Measurements from ENCODE around the gene BMP10.
"Not testable (repeated sequence)": the region's sequence is repeated elsewhere in the genome, so short reads cannot be mapped to it uniquely, and the experiment has no call there.

Gene BMP10

GRCh38 chr2:68900496-68901198 lies 29.4 kb upstream of the BMP10 start:
- POLR2A ChIA-PET: no interaction called here
- Histone ChIP-seq H3K4me3 (ENCODE audit: control insufficient read depth in 1 of 7, extremely low read depth in 1 of 7, insufficient read depth in 4 of 7, low read depth in 2 of 7, low read length in 6 of 7) (no peak overlapping the region), H3K27me3 (replicated peaks in 2 of 5; ENCODE audit: control insufficient read depth in 4 of 5, insufficient read depth in 5 of 5, low read length in 4 of 5) (no peaks in the 10 kb centered on the region), H3K27ac (ENCODE audit: insufficient read depth in 1 of 2, low read depth in 1 of 2, low read length in 2 of 2, poor library complexity in 1 of 2, severe bottlenecking in 2 of 2) (no peak overlapping the region), H3K36me3 (ENCODE audit: control insufficient read depth in 4 of 4, insufficient read depth in 4 of 4, low read length in 3 of 4) (no peaks in the 10 kb centered on the region), H3K4me1 (ENCODE audit: control extremely low read depth in 1 of 4, control insufficient read depth in 4 of 4, insufficient read depth in 4 of 4, low read length in 3 of 4) (no peaks in the 10 kb centered on the region), H3K9me3 (ENCODE audit: control extremely low read depth in 1 of 5, control insufficient read depth in 4 of 5, insufficient read depth in 2 of 5, low read depth in 1 of 5, low read length in 4 of 5) (peaks cover 0 to 13% (median 2%) of the 10 kb centered on the region in 5 experiments)
- DNase-seq: no peak
- WGBS (ENCODE audit: insufficient coverage): 98% methylated on average over 4 of the region's 5 CpGs
- CTCF ChIA-PET: no interaction called here

- H3K4me3 ChIP-seq (ENCODE audit: control insufficient read depth in 1 of 7, extremely low read depth in 1 of 7, insufficient read depth in 4 of 7, low read depth in 2 of 7, low read length in 6 of 7); H3K27ac ChIP-seq (ENCODE audit: insufficient read depth in 1 of 2, low read depth in 1 of 2, low read length in 2 of 2, poor library complexity in 1 of 2, severe bottlenecking in 2 of 2); H3K4me1 ChIP-seq (ENCODE audit: control extremely low read depth in 1 of 4, control insufficient read depth in 4 of 4, insufficient read depth in 4 of 4, low read length in 3 of 4); POLR2A ChIA-PET; DNase-seq; H3K9me3 ChIP-seq (ENCODE audit: control extremely low read depth in 1 of 5, control insufficient read depth in 4 of 5, insufficient read depth in 2 of 5, low read depth in 1 of 5, low read length in 4 of 5); H3K27me3 ChIP-seq (replicated peaks in 2 of 5; ENCODE audit: control insufficient read depth in 4 of 5, insufficient read depth in 5 of 5, low read length in 4 of 5); H3K36me3 ChIP-seq (ENCODE audit: control insufficient read depth in 4 of 4, insufficient read depth in 4 of 4, low read length in 3 of 4): not testable (repeated sequence)
- CTCF ChIA-PET: interaction anchor here (0.9 to 2.9 kb wide), 2 partner anchors 12 to 66 kb away, joined by 3 to 9 read pairs; no protein-coding TSS in a partner anchor
- WGBS (ENCODE audit: insufficient coverage): 100% methylated on average over 2 of the region's 6 CpGs
Observed at GRCh38 chr2:68895981-68896380, 24.8 kb upstream of the BMP10 start.

GRCh38 chr2:68889500-68889899 lies 18.3 kb upstream of the BMP10 start:
- Histone ChIP-seq H3K36me3 (ENCODE audit: control insufficient read depth in 4 of 4, insufficient read depth in 4 of 4, low read length in 3 of 4) (no peaks in the 10 kb centered on the region), H3K4me3 (ENCODE audit: control insufficient read depth in 1 of 7, extremely low read depth in 1 of 7, insufficient read depth in 4 of 7, low read depth in 2 of 7, low read length in 6 of 7) (no peak overlapping the region), H3K4me1 (ENCODE audit: control extremely low read depth in 1 of 4, control insufficient read depth in 4 of 4, insufficient read depth in 4 of 4, low read length in 3 of 4) (no peaks in the 10 kb centered on the region), H3K27ac (ENCODE audit: insufficient read depth in 1 of 2, low read depth in 1 of 2, low read length in 2 of 2, poor library complexity in 1 of 2, severe bottlenecking in 2 of 2) (no peak overlapping the region), H3K27me3 (replicated peaks in 2 of 5; ENCODE audit: control insufficient read depth in 4 of 5, insufficient read depth in 5 of 5, low read length in 4 of 5) (no peaks in the 10 kb centered on the region), H3K9me3 (ENCODE audit: control extremely low read depth in 1 of 5, control insufficient read depth in 4 of 5, insufficient read depth in 2 of 5, low read depth in 1 of 5, low read length in 4 of 5) (no peaks in the 10 kb centered on the region)
- POLR2A ChIA-PET: interaction anchor here (1.0 kb wide), 1 partner anchor 19 kb away, joined by 4 read pairs; no protein-coding TSS in a partner anchor
- DNase-seq: no peak
- WGBS (ENCODE audit: insufficient coverage): 96% methylated on average over 12 of the region's 12 CpGs
- CTCF ChIA-PET: interaction anchor here (0.6 to 1.6 kb wide), 3 partner anchors 8 to 36 kb away, joined by 3 read pairs; no protein-coding TSS in a partner anchor

- H3K36me3 ChIP-seq (ENCODE audit: control insufficient read depth in 4 of 4, insufficient read depth in 4 of 4, low read length in 3 of 4): no peaks in the 10 kb centered on the region
- CTCF ChIA-PET: interaction anchor here (0.6 to 1.6 kb wide), 2 partner anchors 9 to 36 kb away, joined by 3 read pairs; no protein-coding TSS in a partner anchor
- no peaks in the 10 kb centered on the region for H3K27me3 ChIP-seq (replicated peaks in 2 of 5; ENCODE audit: control insufficient read depth in 4 of 5, insufficient read depth in 5 of 5, low read length in 4 of 5)
- POLR2A ChIA-PET: interaction anchor here (1.0 kb wide), 1 partner anchor 19 kb away, joined by 4 read pairs; no protein-coding TSS in a partner anchor
- no peaks in the 10 kb centered on the region for H3K9me3 ChIP-seq (ENCODE audit: control extremely low read depth in 1 of 5, control insufficient read depth in 4 of 5, insufficient read depth in 2 of 5, low read depth in 1 of 5, low read length in 4 of 5)
- no peak for DNase-seq
- no peak overlapping the region for H3K27ac ChIP-seq (ENCODE audit: insufficient read depth in 1 of 2, low read depth in 1 of 2, low read length in 2 of 2, poor library complexity in 1 of 2, severe bottlenecking in 2 of 2)
- no peak overlapping the region for H3K4me3 ChIP-seq (ENCODE audit: control insufficient read depth in 1 of 7, extremely low read depth in 1 of 7, insufficient read depth in 4 of 7, low read depth in 2 of 7, low read length in 6 of 7)
- H3K4me1 ChIP-seq (ENCODE audit: control extremely low read depth in 1 of 4, control insufficient read depth in 4 of 4, insufficient read depth in 4 of 4, low read length in 3 of 4): no peaks in the 10 kb centered on the region
- no CpG with 5 or more reads among the region's 1 CpG for WGBS (ENCODE audit: insufficient coverage)
Observed at GRCh38 chr2:68889021-68889420, 17.8 kb upstream of the BMP10 start.

- CTCF ChIA-PET: interaction anchor here (1.6 kb wide), 1 partner anchor 35 kb away, joined by 3 read pairs; no protein-coding TSS in a partner anchor
- Histone ChIP-seq H3K4me3 (ENCODE audit: control insufficient read depth in 1 of 7, extremely low read depth in 1 of 7, insufficient read depth in 4 of 7, low read depth in 2 of 7, low read length in 6 of 7) (no peak overlapping the region), H3K36me3 (ENCODE audit: control insufficient read depth in 4 of 4, insufficient read depth in 4 of 4, low read length in 3 of 4) (no peaks in the 10 kb centered on the region), H3K9me3 (ENCODE audit: control extremely low read depth in 1 of 5, control insufficient read depth in 4 of 5, insufficient read depth in 2 of 5, low read depth in 1 of 5, low read length in 4 of 5) (no peaks in the 10 kb centered on the region), H3K4me1 (ENCODE audit: control extremely low read depth in 1 of 4, control insufficient read depth in 4 of 4, insufficient read depth in 4 of 4, low read length in 3 of 4) (no peaks in the 10 kb centered on the region), H3K27ac (ENCODE audit: insufficient read depth in 1 of 2, low read depth in 1 of 2, low read length in 2 of 2, poor library complexity in 1 of 2, severe bottlenecking in 2 of 2) (no peak overlapping the region), H3K27me3 (replicated peaks in 2 of 5; ENCODE audit: control insufficient read depth in 4 of 5, insufficient read depth in 5 of 5, low read length in 4 of 5) (no peaks in the 10 kb centered on the region)
- WGBS (ENCODE audit: insufficient coverage): 100% methylated on average over 2 of the region's 4 CpGs
- DNase-seq: no peak
- POLR2A ChIA-PET: no interaction called here
Observed at GRCh38 chr2:68888038-68888704, 17.0 kb upstream of the BMP10 start.

GRCh38 chr2:68885811-68886075 lies 14.5 kb upstream of the BMP10 start:
- no peaks in the 10 kb centered on the region for H3K4me1 ChIP-seq (ENCODE audit: control extremely low read depth in 1 of 4, control insufficient read depth in 4 of 4, insufficient read depth in 4 of 4, low read length in 3 of 4)
- DNase-seq: no peak
- H3K27me3 ChIP-seq (replicated peaks in 2 of 5; ENCODE audit: control insufficient read depth in 4 of 5, insufficient read depth in 5 of 5, low read length in 4 of 5): no peaks in the 10 kb centered on the region
- H3K9me3 ChIP-seq (ENCODE audit: control extremely low read depth in 1 of 5, control insufficient read depth in 4 of 5, insufficient read depth in 2 of 5, low read depth in 1 of 5, low read length in 4 of 5): no peaks in the 10 kb centered on the region
- CTCF ChIA-PET: interaction anchor here (0.6 kb wide), 1 partner anchor 23 kb away, joined by 3 read pairs; no protein-coding TSS in a partner anchor
- H3K27ac ChIP-seq (ENCODE audit: insufficient read depth in 1 of 2, low read depth in 1 of 2, low read length in 2 of 2, poor library complexity in 1 of 2, severe bottlenecking in 2 of 2): no peak overlapping the region
- POLR2A ChIA-PET: no interaction called here
- no peak overlapping the region for H3K4me3 ChIP-seq (ENCODE audit: control insufficient read depth in 1 of 7, extremely low read depth in 1 of 7, insufficient read depth in 4 of 7, low read depth in 2 of 7, low read length in 6 of 7)
- H3K36me3 ChIP-seq (ENCODE audit: control insufficient read depth in 4 of 4, insufficient read depth in 4 of 4, low read length in 3 of 4): no peaks in the 10 kb centered on the region
- 100% methylated on average over 1 of the region's 3 CpGs for whole genome bisulfite sequencing (ENCODE audit: insufficient coverage)

GRCh38 chr2:68885074-68885810 lies 14.0 kb upstream of the BMP10 start:
- no peak for DNase-seq
- Histone ChIP-seq H3K36me3 (ENCODE audit: control insufficient read depth in 4 of 4, insufficient read depth in 4 of 4, low read length in 3 of 4) (no peaks in the 10 kb centered on the region), H3K27me3 (replicated peaks in 2 of 5; ENCODE audit: control insufficient read depth in 4 of 5, insufficient read depth in 5 of 5, low read length in 4 of 5) (no peaks in the 10 kb centered on the region), H3K4me1 (ENCODE audit: control extremely low read depth in 1 of 4, control insufficient read depth in 4 of 4, insufficient read depth in 4 of 4, low read length in 3 of 4) (no peaks in the 10 kb centered on the region), H3K27ac (ENCODE audit: insufficient read depth in 1 of 2, low read depth in 1 of 2, low read length in 2 of 2, poor library complexity in 1 of 2, severe bottlenecking in 2 of 2) (no peak overlapping the region), H3K4me3 (ENCODE audit: control insufficient read depth in 1 of 7, extremely low read depth in 1 of 7, insufficient read depth in 4 of 7, low read depth in 2 of 7, low read length in 6 of 7) (no peak overlapping the region), H3K9me3 (ENCODE audit: control extremely low read depth in 1 of 5, control insufficient read depth in 4 of 5, insufficient read depth in 2 of 5, low read depth in 1 of 5, low read length in 4 of 5) (no peaks in the 10 kb centered on the region)
- whole genome bisulfite sequencing (ENCODE audit: insufficient coverage): 97% methylated on average over 10 of the region's 10 CpGs
- POLR2A ChIA-PET: no interaction called here
- CTCF ChIA-PET: interaction anchor here (0.6 to 0.8 kb wide), 2 partner anchors 23 to 41 kb away, joined by 3 read pairs; no protein-coding TSS in a partner anchor

All from common myeloid progenitor, CD34-positive (primary cell).